ENCODE measurements around the gene FKTN.

- TF ChIP-seq POLR2A (IDR thresholded peaks at IDR 0.05; ENCODE audit: low read length) = no peak
- no peak for TF ChIP-seq GATA1 (IDR thresholded peaks at IDR 0.05; ENCODE audit: low read depth, low read length)
These were observed 75.5 kb downstream of the FKTN start for GRCh38 chr9:105633411-105633810.

All from erythroblast (primary cell).